IMR-90 (cell line): Measurements from ENCODE around the gene SPZ1. TPM values are rescaled to one million over a fixed set of nuclear protein-coding genes. Genes with fewer than 3 reads are reported as not detected.

Source experiments
- ATAC-seq: fragments of 200-7000 bp; cut with Tn5 transposase; 2 replicates; pipeline ENCODE4 v1.9.1; 2020; ENCODE audit warnings: low read depth, mild to moderate bottlenecking, moderate library complexity
- BruUV-seq: library from RNA; stranded (reverse); fragments of 400-500 nt; replicated peaks from 2 replicates; lab custom pipeline; 2021; lab: Mats Ljungman, UMichigan
- CTCF ChIA-PET: fragments of 300-600 bp; formaldehyde crosslinking; extraction: SDS; loops from one replicate; lab custom pipeline; 2021; ENCODE audit warnings: antibody characterized with exemption; lab: Yijun Ruan, JAX
- POLR2A ChIA-PET: fragments of 300-600 bp; sonication (Branson Sonifier 250); formaldehyde crosslinking; loops from one replicate; lab custom pipeline; 2022; ENCODE audit warnings: antibody characterized with exemption; ENCODE audit not compliant: unreplicated experiment; lab: Charles Lee
- DNase-seq: peaks from one replicate; pipeline ENCODE4 v3.0.0; 2013
- H2AFZ ChIP-seq: replicated peaks from 2 replicates; pipeline ENCODE3; 2013; ENCODE audit warnings: low read length, mild to moderate bottlenecking; ENCODE audit not compliant: poor library complexity
- H2AK5ac ChIP-seq: 2 replicates; pipeline ENCODE4 v1.6.1; 2013; ENCODE audit warnings: low read depth, low read length, inconsistent platforms
- H2AK9ac ChIP-seq: replicated peaks from 2 replicates; pipeline ENCODE3; 2013; ENCODE audit warnings: mild to moderate bottlenecking, low read depth, low read length, moderate library complexity; ENCODE audit not compliant: poor library complexity
- H2BK120ac ChIP-seq: 2 replicates; pipeline ENCODE4 v1.6.1; 2013; ENCODE audit warnings: low read depth, low read length, inconsistent platforms
- H2BK15ac ChIP-seq: 3 replicates; pipeline ENCODE4 v1.6.1; 2013; ENCODE audit warnings: low read depth, low read length, inconsistent platforms
- H2BK20ac ChIP-seq: 2 replicates; pipeline ENCODE4 v1.6.1; 2013; ENCODE audit warnings: low read depth, mild to moderate bottlenecking, inconsistent platforms, low read length, moderate library complexity
- H2BK5ac ChIP-seq: 2 replicates; pipeline ENCODE4 v1.6.1; 2013; ENCODE audit warnings: mild to moderate bottlenecking, low read depth, low read length, inconsistent platforms; ENCODE audit not compliant: poor library complexity, severe bottlenecking
- H3K14ac ChIP-seq: replicated peaks from 2 replicates; pipeline ENCODE4 v1.6.1; 2013; ENCODE audit warnings: low read depth, low read length, inconsistent platforms
- H3K18ac ChIP-seq: 2 replicates; pipeline ENCODE4 v1.6.1; 2013; ENCODE audit warnings: low read depth, low read length, control low read depth
- H3K23ac ChIP-seq: 2 replicates; pipeline ENCODE4 v1.6.1; 2013; ENCODE audit warnings: low read depth, low read length, inconsistent platforms
- H3K27ac ChIP-seq: 2 replicates; pipeline ENCODE4 v1.5.1; 2013; ENCODE audit warnings: mild to moderate bottlenecking, control low read depth, low read length; ENCODE audit not compliant: insufficient read depth
- H3K27me3 ChIP-seq: 2 replicates; pipeline ENCODE4 v1.6.1; 2013; ENCODE audit warnings: low read length; ENCODE audit not compliant: control insufficient read depth, insufficient read depth
- H3K36me3 ChIP-seq: 2 replicates; pipeline ENCODE4 v1.6.1; 2013; ENCODE audit warnings: low read length, mixed read lengths; ENCODE audit not compliant: control insufficient read depth, insufficient read depth
- H3K4ac ChIP-seq: 2 replicates; pipeline ENCODE4 v1.6.1; 2013; ENCODE audit warnings: low read depth, low read length, inconsistent platforms
- H3K4me1 ChIP-seq: 2 replicates; pipeline ENCODE4 v1.6.1; 2013; ENCODE audit warnings: low read length, mixed read lengths; ENCODE audit not compliant: control insufficient read depth, insufficient read depth
- H3K4me2 ChIP-seq: 2 replicates; pipeline ENCODE4 v1.6.1; 2013; ENCODE audit warnings: low read depth, mild to moderate bottlenecking, control low read depth, low read length, moderate library complexity
- H3K4me3 ChIP-seq: 2 replicates; pipeline ENCODE4 v1.5.1; 2013; ENCODE audit warnings: low read depth, mild to moderate bottlenecking, control low read depth, low read length, moderate library complexity; ENCODE audit not compliant: insufficient read depth
- H3K56ac ChIP-seq: 2 replicates; pipeline ENCODE4 v1.6.1; 2013; ENCODE audit warnings: low read length, inconsistent platforms; ENCODE audit not compliant: insufficient read depth; ENCODE audit errors: extremely low read depth
- H3K79me1 ChIP-seq, 2 experiments: 2 replicates each; pipeline ENCODE4 v1.6.1; 2013; ENCODE audit warnings: low read length in 2 of 2, inconsistent platforms in 1 of 2, low read depth in 1 of 2
- H3K9ac ChIP-seq: 2 replicates; pipeline ENCODE4 v1.6.1; 2013; ENCODE audit warnings: low read depth, low read length, control low read depth
- H3K9me1 ChIP-seq: 2 replicates; pipeline ENCODE4 v1.6.1; 2013; ENCODE audit warnings: low read length, inconsistent platforms; ENCODE audit not compliant: insufficient read depth
- H3K9me3 ChIP-seq: 2 replicates; pipeline ENCODE4 v1.6.1; 2013; ENCODE audit warnings: low read length; ENCODE audit not compliant: control insufficient read depth, insufficient read depth
- H4K20me1 ChIP-seq: 2 replicates; pipeline ENCODE4 v1.6.1; 2013; ENCODE audit warnings: low read length, inconsistent platforms; ENCODE audit not compliant: insufficient read depth
- H4K5ac ChIP-seq: 2 replicates; pipeline ENCODE4 v1.6.1; 2013; ENCODE audit warnings: mild to moderate bottlenecking, low read depth, low read length, control low read depth
- H4K8ac ChIP-seq, 2 experiments: 2 replicates each; pipeline ENCODE4 v1.6.1; 2013; ENCODE audit warnings: low read depth in 2 of 2, low read length in 2 of 2, control low read depth in 1 of 2, inconsistent platforms in 1 of 2
- H4K91ac ChIP-seq: 2 replicates; pipeline ENCODE4 v1.6.1; 2013; ENCODE audit warnings: low read depth, low read length, inconsistent platforms; ENCODE audit not compliant: insufficient read depth
- BHLHE40 ChIP-seq: fragments of 150-350 bp; IDR thresholded peaks from 2 replicates; pipeline ENCODE4 v1.6.1; 2016; ENCODE audit warnings: mild to moderate bottlenecking, low read depth, low read length
- CEBPB ChIP-seq: IDR thresholded peaks from 2 replicates; pipeline ENCODE4 v1.6.1; 2012; ENCODE audit warnings: low read depth, low read length, improper control_type of control experiment
- CHD1 ChIP-seq: IDR thresholded peaks from 2 replicates; pipeline ENCODE4 v1.6.1; 2012; ENCODE audit warnings: low read depth, low read length, improper control_type of control experiment
- MAZ ChIP-seq: IDR thresholded peaks from 2 replicates; pipeline ENCODE4 v1.6.1; 2012; ENCODE audit warnings: low read depth, mild to moderate bottlenecking, low read length, improper control_type of control experiment, moderate library complexity, borderline replicate concordance
- POLR2A ChIP-seq: IDR thresholded peaks from 2 replicates; pipeline ENCODE4 v1.6.1; 2012; ENCODE audit warnings: mild to moderate bottlenecking, low read depth, low read length
- RAD21 ChIP-seq: IDR thresholded peaks from 2 replicates; pipeline ENCODE4 v1.6.1; 2012; ENCODE audit warnings: low read length, improper control_type of control experiment
- RCOR1 ChIP-seq: IDR thresholded peaks from 2 replicates; pipeline ENCODE4 v1.6.1; 2012; ENCODE audit warnings: mild to moderate bottlenecking, low read length, improper control_type of control experiment; ENCODE audit not compliant: insufficient replicate concordance
- RFX5 ChIP-seq: IDR thresholded peaks from 2 replicates; pipeline ENCODE4 v1.8.0; 2012; ENCODE audit warnings: low read depth, mild to moderate bottlenecking, low read length, moderate library complexity
- SMC3 ChIP-seq: fragments of 150-350 bp; IDR thresholded peaks from 2 replicates; pipeline ENCODE4 v1.6.1; 2016; ENCODE audit warnings: low read depth, mild to moderate bottlenecking, antibody characterized with exemption, low read length, moderate library complexity
- WGBS, 2 experiments: methylation state at CpG; one replicate each; pipeline versions ENCODE4 v1.1.5 to v1.1.7; 2013; ENCODE audit warnings: missing lambda C conversion rate in 2 of 2; ENCODE audit not compliant: insufficient read length in 1 of 2; ENCODE audit errors: extremely low coverage in 2 of 2; 5-methylcytosine and 5-hydroxymethylcytosine counted together
- dilution Hi-C: fragments of 300-500 bp; cut with HindIII; formaldehyde crosslinking; loops from one replicate; pipeline ENCODE4 v1.14.3; 2018; ENCODE audit warnings: low sequenced_read_pairs; ENCODE audit not compliant: unreplicated experiment
- in situ Hi-C: fragments of 300-500 bp; cut with MboI; formaldehyde crosslinking; loops from 3 replicates; pipeline ENCODE4 v1.14.3; 2019; ENCODE audit warnings: low sequenced_read_pairs, inconsistent platforms, mixed read lengths
- intact Hi-C: fragments of 100-400 bp; cut with micrococcal nuclease; formaldehyde crosslinking; loops from 2 replicates; pipeline ENCODE4 v1.10.0; 2022
- polyA plus RNA-seq, 3 experiments: library from polyadenylated mRNA; depleted of rRNA; stranded (reverse); fragments of >200 nt; gene quantifications; 2 replicates each; pipeline ENCODE4 v1.2.3, GENCODE V29; 2012; ENCODE audit warnings: low replicate concordance in 1 of 3
- total RNA-seq: library from RNA; depleted of rRNA; stranded (reverse); fragments of >200 nt; gene quantifications from 2 replicates; pipeline ENCODE4 v1.2.3, GENCODE V29; 2012

SPZ1 gene
- total and polyA plus RNA-seq, 2 of the 4 experiments (the other 2 are of a cell fraction) = not detected

DNA sequence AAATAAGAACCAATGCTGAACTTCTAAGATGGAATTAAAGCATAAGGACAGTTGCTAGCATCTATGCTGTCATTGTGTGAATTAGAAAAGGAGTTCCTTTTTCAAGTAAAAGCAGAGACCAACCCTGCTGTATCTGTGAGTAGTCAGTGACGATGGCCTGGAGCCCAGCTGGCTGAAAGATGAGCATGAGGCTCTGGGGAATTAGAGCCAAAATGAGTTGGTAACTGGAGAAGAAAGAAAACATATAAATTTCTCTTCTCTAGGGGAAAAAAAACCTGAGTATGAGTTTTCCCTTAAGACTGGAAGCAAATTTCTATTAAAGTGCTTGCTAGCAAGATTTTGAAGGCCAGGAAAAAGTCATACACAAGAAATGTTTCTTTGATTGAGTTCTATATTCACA lies 1.6 kb upstream of the SPZ1 start:
- in situ Hi-C loops (no loop called here), intact Hi-C loops (no loop called here), dilution Hi-C loops (no loop called here)
- DNase-seq (peak; percentile 28), ATAC-seq (peak; percentile 60)
- POLR2A ChIA-PET = no interaction called here
- Histone ChIP-seq H3K9me3 (no peaks in the 10 kb centered on the region), H2BK20ac (no peak overlapping the region), H4K20me1 (no peaks in the 10 kb centered on the region), H2BK120ac (no peak overlapping the region), H2AK5ac (no peak overlapping the region), H3K14ac (no peak overlapping the region), H3K36me3 (no peaks in the 10 kb centered on the region), H3K9me1 (no peaks in the 10 kb centered on the region), H4K8ac (no peak overlapping the region), H3K18ac (no peak overlapping the region), H3K27ac (no peak overlapping the region), H2AFZ (no peak overlapping the region), H3K9ac (no peak overlapping the region), H2BK15ac (no peak overlapping the region), H4K91ac (no peak overlapping the region), H3K4me1 (no peaks in the 10 kb centered on the region), H3K56ac (no peak overlapping the region), H4K5ac (no peak overlapping the region), H2AK9ac (no peak overlapping the region), H3K23ac (no peak overlapping the region), H3K4me3 (no peak overlapping the region), H3K4me2 (no peak overlapping the region), H3K4ac (no peak overlapping the region), H2BK5ac (no peak overlapping the region), H3K79me1 (no peaks in the 10 kb centered on the region), H3K27me3 (peaks cover 4% of the 10 kb centered on the region)
- TF ChIP-seq RCOR1 (no peak), RAD21 (no peak), CEBPB (no peak), CHD1 (no peak), BHLHE40 (no peak), MAZ (no peak), POLR2A (no peak), RFX5 (no peak), SMC3 (no peak)
- no TSS peak for BruUV-seq
- CTCF ChIA-PET = interaction anchor here (1.1 to 1.4 kb wide), 2 partner anchors 229 to 235 kb away, joined by 3 to 4 read pairs; no protein-coding TSS in a partner anchor
- no CpG with 5 or more reads among the region's 1 CpG for WGBS, 2 experiments
